GM18870 (cell line): ENCODE measurements around the gene DYNLT2B.
"Not testable (repeated sequence)": the region's sequence is repeated elsewhere in the genome, so short reads cannot be mapped to it uniquely, and the experiment has no call there.

Source experiments
- ATAC-seq: cut with Tn5 transposase; IDR thresholded peaks from one replicate; pipeline ENCODE4 v1.9.1; 2021; ENCODE audit warnings: moderate library complexity; ENCODE audit not compliant: unreplicated experiment

The DYNLT2B gene

DNA sequence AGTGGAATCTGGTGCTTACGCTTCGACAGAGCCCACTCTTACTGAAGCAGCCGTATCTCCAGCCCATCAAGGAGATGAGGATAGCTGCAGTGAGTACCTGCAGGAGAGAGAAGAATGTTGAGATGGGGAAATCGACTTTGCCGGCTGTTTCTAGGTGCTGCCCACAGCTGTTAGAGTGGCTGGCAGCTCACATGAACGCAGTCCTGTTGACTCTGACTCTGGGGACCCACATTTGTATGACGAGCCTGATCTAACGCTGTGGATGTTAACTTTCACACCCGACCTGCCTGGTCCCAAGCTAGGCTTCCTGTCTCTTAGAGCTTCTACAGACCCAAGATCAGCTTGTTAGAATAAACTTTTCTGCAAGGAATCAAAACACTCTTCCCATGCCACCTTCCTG, 8.9 kb upstream of the DYNLT2B start:
- no peak for ATAC-seq

DNA sequence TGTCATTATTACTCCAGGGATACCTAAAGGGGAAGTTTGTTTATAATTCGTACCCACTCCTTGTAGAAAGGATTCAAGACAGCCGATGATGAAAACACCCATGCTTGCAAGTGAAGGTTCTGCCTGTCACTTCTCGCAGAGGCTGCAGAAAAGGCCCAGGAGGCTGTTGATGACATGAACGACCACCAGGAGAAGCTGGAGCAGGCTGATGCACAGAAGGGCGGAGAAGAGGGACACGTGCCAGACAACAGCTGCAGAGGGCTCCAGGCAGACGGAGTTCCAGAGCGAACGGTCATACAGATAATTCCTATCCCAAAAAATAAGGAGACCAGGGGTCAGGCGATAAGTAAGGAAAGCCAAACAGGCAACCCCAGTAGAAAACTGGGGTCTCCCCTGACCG, 5.7 kb upstream of the DYNLT2B start:
- ATAC-seq: no peak

DNA sequence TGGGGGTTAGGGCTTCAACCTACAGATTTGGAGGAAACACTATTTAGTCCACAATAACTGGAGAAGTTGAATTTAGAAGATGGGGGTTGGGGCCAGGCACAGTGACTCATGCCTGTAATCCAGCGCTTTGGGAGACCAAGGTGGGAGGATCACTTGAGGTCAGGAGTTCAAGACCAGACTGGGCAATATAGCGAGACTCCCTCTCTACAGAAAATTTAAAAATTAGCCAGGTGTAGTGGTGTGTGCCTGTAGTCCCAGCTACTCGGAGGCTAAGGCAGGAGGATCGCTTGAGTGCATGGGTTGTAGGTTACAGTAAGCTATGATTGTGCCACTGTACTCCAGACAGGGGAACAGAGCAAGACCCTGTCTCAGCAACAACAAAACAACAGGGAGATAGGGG, 5.0 kb upstream of the DYNLT2B start:
- ATAC-seq: no peak

GRCh38 chr3:196321162-196321561, 3.1 kb upstream of the DYNLT2B start:
- no peak for ATAC-seq

DNA sequence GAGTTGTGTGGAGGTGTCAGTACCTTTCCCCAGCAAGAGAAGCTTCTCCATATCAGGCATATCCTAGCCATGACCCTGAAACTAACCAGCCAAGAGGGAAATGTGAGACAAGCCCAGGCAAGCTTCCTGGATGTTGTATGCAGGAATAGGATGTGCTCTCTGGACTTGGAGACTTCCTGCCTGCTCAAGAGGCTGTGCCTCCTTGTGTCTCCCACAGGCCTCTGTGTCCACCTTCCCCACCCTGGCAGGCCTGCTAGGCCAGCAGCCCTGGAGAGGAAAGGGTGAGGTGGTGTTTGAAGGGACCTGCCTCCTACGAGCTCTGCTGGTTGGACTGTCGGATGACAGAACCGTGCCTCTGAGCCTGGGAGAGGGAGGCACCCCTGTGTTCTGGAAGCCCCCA, 2.1 kb upstream of the DYNLT2B start:
- ATAC-seq: no peak

DNA sequence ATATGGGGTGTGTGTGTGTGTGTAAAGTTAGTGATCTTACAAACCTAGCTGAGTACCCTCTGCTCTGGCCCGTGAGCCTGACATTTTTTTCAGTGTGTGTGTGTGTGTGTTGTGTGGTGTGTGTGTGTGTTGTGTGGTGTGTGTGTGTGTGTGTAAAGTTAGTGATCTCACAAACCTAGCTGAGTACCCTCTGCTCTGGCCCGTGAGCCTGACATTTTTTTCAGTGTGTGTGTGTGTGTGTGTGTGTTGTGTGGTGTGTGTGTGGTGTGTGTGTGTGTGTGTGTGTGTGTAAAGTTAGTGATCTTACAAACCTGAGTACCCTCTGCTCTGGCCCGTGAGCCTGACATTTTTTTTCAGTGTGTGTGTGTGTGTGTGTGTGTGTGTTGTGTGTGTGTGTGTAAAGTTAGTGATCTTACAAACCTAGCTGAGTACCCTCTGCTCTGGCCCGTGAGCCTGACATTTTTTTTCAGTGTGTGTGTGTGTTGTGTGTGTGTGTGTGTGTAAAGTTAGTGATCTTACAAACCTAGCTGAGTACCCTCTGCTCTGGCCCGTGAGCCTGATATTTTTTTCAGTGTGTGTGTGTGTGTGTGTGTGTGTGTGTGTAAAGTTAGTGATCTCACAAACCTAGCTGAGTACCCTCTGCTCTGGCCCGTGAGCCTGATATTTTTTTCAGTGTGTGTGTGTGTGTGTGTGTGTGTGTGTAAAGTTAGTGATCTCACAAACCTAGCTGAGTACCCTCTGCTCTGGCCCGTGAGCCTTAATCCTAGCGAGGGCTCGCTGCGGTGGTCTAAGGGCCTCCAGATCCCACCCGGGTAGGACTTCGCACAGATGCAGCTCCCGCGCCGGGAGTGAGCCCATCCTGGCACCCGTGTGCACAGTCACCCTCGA, 997 bp downstream of the DYNLT2B start:
- not testable (repeated sequence) for ATAC-seq

DNA sequence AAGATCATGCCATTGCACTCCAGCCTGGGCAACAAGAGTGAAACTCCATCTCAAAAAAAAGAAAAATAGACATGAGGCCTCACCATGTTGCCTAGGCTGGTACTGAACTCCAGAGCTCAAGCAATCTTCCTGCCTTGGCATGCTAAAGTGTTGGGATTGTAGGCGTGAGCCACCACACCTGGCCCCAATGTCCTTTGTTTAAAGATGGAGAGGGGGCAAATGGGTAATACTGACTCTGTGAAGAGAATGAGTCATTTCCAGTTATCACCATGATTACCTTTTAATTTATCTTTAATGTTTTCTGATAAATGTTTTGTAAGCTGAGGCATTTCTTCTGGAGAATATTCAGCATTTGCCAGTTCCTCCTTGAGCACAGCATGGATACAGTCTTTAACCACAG, 2.2 kb downstream of the DYNLT2B start:
- no peak for ATAC-seq

DNA sequence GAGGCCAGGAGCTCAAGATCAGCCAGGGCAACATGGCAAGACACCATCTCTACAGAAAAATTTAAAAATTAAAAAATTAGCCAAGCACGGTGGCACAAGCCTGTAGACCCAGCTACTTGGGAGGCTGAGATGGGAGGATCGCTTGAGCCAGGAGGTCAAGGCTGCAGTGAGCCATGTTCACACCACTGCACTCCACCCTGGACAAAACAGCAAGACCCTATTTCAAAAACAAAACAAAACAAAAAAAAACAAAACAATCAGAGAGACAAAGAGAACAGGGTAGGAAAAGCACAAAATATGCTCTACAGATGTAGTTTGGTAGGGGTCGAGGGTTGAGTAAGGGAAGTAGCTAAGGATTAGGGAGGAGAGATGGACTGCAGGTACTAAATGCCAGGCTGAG, 3.4 kb downstream of the DYNLT2B start:
- ATAC-seq: no peak

DNA sequence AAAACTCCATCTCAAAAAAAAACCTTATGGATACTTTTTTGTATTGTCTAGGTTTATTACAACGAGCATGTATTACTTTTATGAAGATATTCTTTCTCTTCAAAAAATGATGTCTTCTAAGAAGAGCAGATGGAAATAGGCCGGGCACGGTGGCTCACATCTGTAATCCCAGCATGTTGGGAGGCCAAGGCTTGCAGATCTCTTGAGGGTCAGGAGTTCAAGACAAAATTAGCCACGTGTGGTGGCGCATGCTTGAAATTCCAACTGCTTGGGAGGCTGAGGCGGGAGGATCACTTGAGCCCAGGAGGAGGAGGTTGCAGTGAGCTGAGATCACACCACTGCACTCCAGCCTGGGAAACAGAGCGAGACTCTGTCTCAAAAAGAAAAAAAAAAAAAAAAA, 4.0 kb downstream of the DYNLT2B start:
- ATAC-seq: not testable (repeated sequence)

DNA sequence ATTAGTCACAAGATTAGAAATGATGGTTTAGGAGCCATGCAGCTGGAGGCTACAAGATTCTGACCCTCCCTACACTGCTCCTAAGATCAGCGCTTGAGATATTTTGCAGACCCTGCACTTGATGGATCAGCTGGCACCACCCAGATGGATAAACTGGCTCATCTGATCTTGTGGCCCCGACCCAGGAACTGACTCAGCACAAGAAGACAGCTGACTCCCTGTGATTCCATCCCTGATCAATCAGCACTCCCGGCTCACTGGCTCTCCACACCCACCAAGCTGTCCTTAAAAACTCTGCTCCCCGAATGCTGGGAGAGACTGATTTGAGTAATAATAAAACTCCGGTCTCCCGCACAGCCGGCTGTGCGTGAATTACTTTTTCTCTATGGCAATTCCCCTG, 15.1 kb downstream of the DYNLT2B start:
- ATAC-seq: not testable (repeated sequence)

- ATAC-seq: not testable (repeated sequence)
Observed at GRCh38 chr3:196302551-196302950, 15.5 kb downstream of the DYNLT2B start.

GRCh38 chr3:196298521-196298920, 19.5 kb downstream of the DYNLT2B start:
- ATAC-seq: no peak

- ATAC-seq: no peak
Observed at GRCh38 chr3:196292286-196292923, 25.6 kb downstream of the DYNLT2B start.

GRCh38 chr3:196288141-196288460, 29.9 kb downstream of the DYNLT2B start:
- ATAC-seq: no peak

DNA sequence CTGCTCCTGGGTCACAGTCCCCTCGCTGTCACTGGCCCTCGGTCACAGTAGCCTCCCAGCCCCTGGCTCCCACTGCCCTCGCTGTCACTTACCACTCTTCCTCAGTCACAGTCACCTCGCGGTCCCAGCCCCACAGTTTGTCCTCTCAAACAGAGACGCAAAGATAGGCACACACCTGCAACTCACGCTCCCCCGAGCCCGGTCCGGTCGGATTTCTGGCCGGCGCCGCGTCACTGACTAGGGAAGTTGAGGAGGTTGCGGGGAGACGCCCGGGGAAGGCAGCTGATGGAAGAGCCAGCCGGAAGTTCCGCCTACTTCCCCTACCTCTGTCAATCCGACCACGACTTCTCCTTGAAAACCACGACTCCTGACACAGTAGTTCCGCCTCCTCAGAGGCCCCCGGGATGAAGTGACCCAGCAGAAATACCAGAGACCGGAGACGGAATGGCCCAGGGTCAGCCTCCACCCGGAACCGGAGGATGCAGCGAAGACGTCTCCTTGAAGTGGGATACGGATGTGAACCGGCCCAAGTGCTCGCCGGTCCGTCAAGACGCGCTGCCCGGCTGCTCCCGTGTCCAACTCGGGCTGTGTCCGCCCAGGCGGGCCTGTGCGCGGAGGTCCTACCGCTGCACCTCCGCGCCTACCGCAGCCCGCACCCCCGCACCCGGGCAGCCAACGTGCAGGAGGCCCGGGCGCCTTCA, 30.4 kb downstream of the DYNLT2B start, which contains the start of gene PCYT1A:
Gene PCYT1A (minus strand): TSS at position 287 of the 701 bp plus-strand sequence. CDS start 17,195 bp downstream, outside the sequence.
- ATAC-seq: peak; percentile 61

DNA sequence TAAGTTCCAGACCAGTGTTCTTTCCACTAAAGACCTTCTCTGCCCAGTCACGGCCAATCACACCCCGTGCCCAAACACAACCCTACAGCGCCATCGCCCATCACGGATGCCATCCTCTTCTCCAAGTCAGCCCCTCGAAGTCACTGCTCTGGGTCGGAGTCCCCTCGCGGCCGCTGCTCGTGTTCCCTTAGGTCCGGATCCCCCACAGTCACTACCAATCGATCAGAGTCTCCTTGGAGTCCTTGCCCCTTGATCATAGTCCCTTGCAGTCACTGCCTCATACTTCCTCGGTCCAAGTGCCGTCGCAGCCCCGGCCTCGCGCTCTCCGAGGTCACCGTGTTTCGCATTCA, 31.0 kb downstream of the DYNLT2B start:
- ATAC-seq: peak; percentile 6

DNA sequence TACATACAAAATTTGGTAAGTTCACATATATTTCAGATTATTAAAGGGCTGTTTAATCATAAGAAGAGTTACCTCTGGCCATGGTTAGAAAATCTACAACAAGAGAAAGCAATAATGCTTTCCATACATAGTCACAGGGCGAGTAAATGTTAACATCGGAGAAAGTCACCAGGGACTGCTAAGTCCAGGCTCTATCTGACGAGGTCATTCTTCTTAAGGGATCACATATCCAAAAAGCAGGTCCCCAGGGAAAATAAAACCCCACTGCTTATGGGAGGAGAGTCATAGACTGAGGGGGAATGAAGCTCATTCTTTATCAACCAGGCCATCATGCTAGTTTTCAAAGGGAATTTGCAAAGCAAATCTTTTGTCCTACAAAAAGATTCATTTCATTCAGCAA, 33.6 kb downstream of the DYNLT2B start:
- ATAC-seq: no peak

DNA sequence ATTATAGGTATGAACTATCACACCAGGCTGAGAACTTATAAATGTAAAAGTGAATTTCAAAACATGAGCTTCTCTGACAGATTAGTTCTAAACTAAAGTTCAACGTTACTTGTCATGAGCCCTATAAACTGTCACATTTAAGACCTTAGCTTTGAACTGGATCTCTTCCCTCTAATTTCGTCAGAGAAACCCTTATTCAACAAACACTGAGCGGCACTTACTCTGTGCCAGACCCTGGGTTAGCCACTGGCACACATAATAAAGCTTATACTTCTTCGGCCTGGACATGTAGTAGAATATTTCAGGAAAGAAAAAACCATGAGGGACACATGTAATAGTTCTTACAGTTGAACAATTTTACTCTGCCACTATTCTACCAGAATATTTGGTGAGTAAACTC, 36.1 kb downstream of the DYNLT2B start:
- no peak for ATAC-seq

DNA sequence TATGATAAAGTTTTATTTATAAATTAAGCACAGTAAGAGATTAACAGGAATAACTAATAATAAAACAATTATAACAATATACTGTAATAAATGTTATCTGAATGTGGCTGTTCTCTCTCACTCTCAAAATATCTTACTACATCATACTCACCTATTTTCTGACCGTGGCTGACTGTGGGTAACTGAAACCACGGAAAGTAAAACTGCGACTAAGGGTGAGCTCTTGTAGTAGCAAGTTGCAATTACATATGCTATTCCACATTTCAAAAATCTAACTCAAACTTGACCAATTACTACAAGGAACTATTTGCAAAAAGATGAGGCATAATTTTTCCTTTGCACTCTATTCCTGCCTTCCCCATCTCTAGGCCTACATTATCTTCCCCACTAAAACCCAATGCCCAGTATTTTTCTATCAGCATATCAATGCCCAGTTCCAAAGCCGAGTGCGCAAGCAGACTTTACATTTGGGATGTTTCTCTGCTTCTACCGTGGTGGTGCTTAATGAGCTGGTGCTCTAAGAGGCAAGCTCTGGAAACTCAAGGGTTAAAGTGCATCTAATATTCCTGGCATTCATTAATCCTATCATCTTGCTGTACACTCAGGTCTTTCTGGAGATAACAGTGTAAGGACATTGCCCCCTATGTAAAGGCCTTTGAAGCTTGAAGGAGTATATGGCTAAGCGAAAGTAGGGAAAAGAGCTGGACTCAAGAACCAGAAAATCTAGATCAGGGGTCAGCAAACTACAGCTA, 37.2 kb downstream of the DYNLT2B start:
- no peak for ATAC-seq

- no peak for ATAC-seq
Observed at GRCh38 chr3:196275126-196275525, 42.9 kb downstream of the DYNLT2B start.

DNA sequence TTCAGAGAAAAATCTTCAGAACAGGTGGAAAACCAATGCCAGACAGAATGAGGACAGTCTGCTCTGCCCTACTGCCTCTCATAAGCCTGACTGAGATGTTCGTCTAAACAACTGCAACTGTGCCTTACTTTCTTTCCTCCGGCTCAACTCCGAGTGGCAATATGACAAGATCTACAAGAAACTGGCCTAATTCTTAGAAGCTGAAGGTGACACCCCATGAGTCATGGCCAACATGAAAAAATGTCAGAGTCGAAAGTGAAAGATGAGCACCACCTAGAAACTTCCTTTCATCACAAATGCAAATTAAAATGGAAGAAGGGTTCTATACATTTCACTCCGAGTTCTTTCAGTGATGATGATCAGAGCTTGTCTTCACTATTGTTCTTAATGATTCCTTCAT, 43.5 kb downstream of the DYNLT2B start:
- ATAC-seq: peak; percentile 62
